Limb (tissue), 2 donors: Measurements from ENCODE around the gene ARID1B.

Experiments
- DNase-seq, 2 donors: peaks; one replicate each; pipeline ENCODE4 v3.0.0-alpha.2; 2016; ENCODE audit errors: extremely low spot score in 2 of 2

The ARID1B gene

GRCh38 chr6:156776840-156777576 lies at the start of gene ARID1B:
Gene ARID1B (plus strand): TSS chr6:156777378. CDS start chr6:156777681, 303 bp downstream.
- peak; percentile 76 to 90 for DNase-seq

- DNase-seq: no peak
Measured at GRCh38 chr6:156727715-156728385, 49.3 kb upstream of the ARID1B start.

- no peak for DNase-seq
Measured at GRCh38 chr6:156729248-156729647, 47.9 kb upstream of the ARID1B start.

- no peak for DNase-seq
Measured at GRCh38 chr6:156731396-156731795, 45.8 kb upstream of the ARID1B start.

GRCh38 chr6:156735751-156736150 lies 41.4 kb upstream of the ARID1B start:
- no peak for DNase-seq

GRCh38 chr6:156740604-156741003 lies 36.6 kb upstream of the ARID1B start:
- no peak for DNase-seq

- DNase-seq: no peak
Measured at GRCh38 chr6:156741287-156742073, 35.7 kb upstream of the ARID1B start.

GRCh38 chr6:156747715-156748114 lies 29.5 kb upstream of the ARID1B start:
- DNase-seq: no peak

GRCh38 chr6:156748504-156748903 lies 28.7 kb upstream of the ARID1B start:
- no peak for DNase-seq

- DNase-seq: no peak
Measured at GRCh38 chr6:156752666-156753301, 24.4 kb upstream of the ARID1B start.

- no peak for DNase-seq
Measured at GRCh38 chr6:156756630-156757610, 20.3 kb upstream of the ARID1B start.

- DNase-seq: no peak
Measured at GRCh38 chr6:156757849-156758248, 19.3 kb upstream of the ARID1B start.

- DNase-seq: no peak
Measured at GRCh38 chr6:156760377-156760776, 16.8 kb upstream of the ARID1B start.

- no peak for DNase-seq
Measured at GRCh38 chr6:156762547-156762946, 14.6 kb upstream of the ARID1B start.

- no peak for DNase-seq
Measured at GRCh38 chr6:156765117-156765516, 12.1 kb upstream of the ARID1B start.

- DNase-seq: no peak
Measured at GRCh38 chr6:156767603-156768467, 9.3 kb upstream of the ARID1B start.

GRCh38 chr6:156771047-156771446 lies 6.1 kb upstream of the ARID1B start:
- DNase-seq: no peak

- no peak for DNase-seq
Measured at GRCh38 chr6:156771761-156772160, 5.4 kb upstream of the ARID1B start.

GRCh38 chr6:156773476-156773875 lies 3.7 kb upstream of the ARID1B start:
- DNase-seq: no peak
